Fibroblast of lung (primary cell): Measurements from ENCODE around the gene RITA1. TPM values are rescaled to one million over a fixed set of nuclear protein-coding genes. Genes with fewer than 3 reads are reported as not detected.

Experiments
- DNase-seq, 2 donors: peaks; one replicate each; pipeline versions ENCODE4 v3.0.0 to v3.0.0-alpha.2; 2010; ENCODE audit warnings: low read depth in 2 of 2
- H2AFZ ChIP-seq: 2 replicates; pipeline ENCODE4 v1.5.1; 2012; ENCODE audit warnings: low read length, control low read depth, inconsistent platforms
- H3K27ac ChIP-seq: 2 replicates; pipeline ENCODE4 v1.5.1; 2011; ENCODE audit warnings: low read length, control low read depth; ENCODE audit not compliant: insufficient read depth
- H3K27me3 ChIP-seq: 2 replicates; pipeline ENCODE4 v1.5.1; 2011; ENCODE audit warnings: mild to moderate bottlenecking, low read length; ENCODE audit not compliant: control insufficient read depth, insufficient read depth
- H3K36me3 ChIP-seq: 2 replicates; pipeline ENCODE4 v1.5.1; 2011; ENCODE audit warnings: low read length; ENCODE audit not compliant: control insufficient read depth, insufficient read depth
- H3K4me1 ChIP-seq: 2 replicates; pipeline ENCODE4 v1.5.1; 2011; ENCODE audit warnings: low read length; ENCODE audit not compliant: control insufficient read depth, insufficient read depth; ENCODE audit errors: extremely low read depth
- H3K4me2 ChIP-seq: 2 replicates; pipeline ENCODE4 v1.5.1; 2011; ENCODE audit warnings: low read length, control low read depth; ENCODE audit not compliant: insufficient read depth; ENCODE audit errors: extremely low read depth
- H3K4me3 ChIP-seq, 4 experiments: fragments of 200-600 bp in 1 of 4; sonication (generic) in 1 of 4; replicated peaks in 1 of 4; 2 replicates each; pipeline ENCODE4 v1.5.1; 2011 to 2016; ENCODE audit warnings: low read length in 4 of 4, low read depth in 3 of 4, mild to moderate bottlenecking in 3 of 4, control low read depth in 2 of 4, inconsistent platforms in 1 of 4, mixed read lengths in 1 of 4; ENCODE audit not compliant: insufficient read depth in 1 of 4; ENCODE audit errors: control extremely low read depth in 1 of 4
- H3K79me2 ChIP-seq: 2 replicates; pipeline ENCODE4 v1.5.1; 2012; ENCODE audit warnings: mild to moderate bottlenecking, low read length, inconsistent platforms; ENCODE audit not compliant: control insufficient read depth, insufficient read depth
- H3K9ac ChIP-seq: 2 replicates; pipeline ENCODE4 v1.5.1; 2011; ENCODE audit warnings: mild to moderate bottlenecking, low read length, control low read depth; ENCODE audit not compliant: insufficient read depth
- H3K9me3 ChIP-seq: 2 replicates; pipeline ENCODE4 v1.5.1; 2012; ENCODE audit warnings: low read depth, low read length; ENCODE audit not compliant: control insufficient read depth, insufficient read depth
- H4K20me1 ChIP-seq: 2 replicates; pipeline ENCODE4 v1.5.1; 2011; ENCODE audit warnings: low read length; ENCODE audit not compliant: control insufficient read depth, insufficient read depth; ENCODE audit errors: extremely low read depth
- EZH2 ChIP-seq: IDR thresholded peaks from 2 replicates; pipeline ENCODE4 v1.5.1; 2012; ENCODE audit warnings: low read length, control low read depth, mild to moderate bottlenecking; ENCODE audit errors: missing control alignments
- polyA plus RNA-seq, 2 donors: library from polyadenylated mRNA; depleted of rRNA in 1 of 2; stranded (reverse) in 1 of 2; unstranded in 1 of 2; fragments of >200 nt; gene quantifications; 2 replicates each; pipeline ENCODE4 v1.2.1, GENCODE V29; 2011 to 2012; ENCODE audit warnings: missing spikeins in 1 of 2
- total RNA-seq: library from RNA; depleted of rRNA; stranded (reverse); fragments of >200 nt; gene quantifications from 2 replicates; pipeline ENCODE4 v1.2.1, GENCODE V29; 2014
- TF ChIP-seq, protein P1 (sequence below), 2 donors: IDR thresholded peaks in 1 of 2; conservative IDR thresholded peaks in 1 of 2; 1 replicate in 1 of 2; 2 replicates in 1 of 2; pipeline ENCODE4 v1.5.1; 2011 to 2012; ENCODE audit warnings: low read length in 2 of 2, control low read depth in 1 of 2, inconsistent platforms in 1 of 2, low read depth in 1 of 2, mild to moderate bottlenecking in 1 of 2

Gene RITA1
- total and polyA plus RNA-seq, 2 donors (not counting 1 experiment from before 2014, with no cell fraction given): 8.7 to 11.6 TPM

GRCh38 chr12:113173081-113173698 lies 12.3 kb upstream of the RITA1 start:
- H3K36me3 ChIP-seq: peaks cover 17% of the 10 kb centered on the region

GRCh38 chr12:113174461-113175384 lies 10.8 kb upstream of the RITA1 start:
- H3K9ac ChIP-seq: no peak overlapping the region
- no peaks in the 10 kb centered on the region for H3K4me1 ChIP-seq
- no peak for TF ChIP-seq EZH2
- TF ChIP-seq, protein P1, sequence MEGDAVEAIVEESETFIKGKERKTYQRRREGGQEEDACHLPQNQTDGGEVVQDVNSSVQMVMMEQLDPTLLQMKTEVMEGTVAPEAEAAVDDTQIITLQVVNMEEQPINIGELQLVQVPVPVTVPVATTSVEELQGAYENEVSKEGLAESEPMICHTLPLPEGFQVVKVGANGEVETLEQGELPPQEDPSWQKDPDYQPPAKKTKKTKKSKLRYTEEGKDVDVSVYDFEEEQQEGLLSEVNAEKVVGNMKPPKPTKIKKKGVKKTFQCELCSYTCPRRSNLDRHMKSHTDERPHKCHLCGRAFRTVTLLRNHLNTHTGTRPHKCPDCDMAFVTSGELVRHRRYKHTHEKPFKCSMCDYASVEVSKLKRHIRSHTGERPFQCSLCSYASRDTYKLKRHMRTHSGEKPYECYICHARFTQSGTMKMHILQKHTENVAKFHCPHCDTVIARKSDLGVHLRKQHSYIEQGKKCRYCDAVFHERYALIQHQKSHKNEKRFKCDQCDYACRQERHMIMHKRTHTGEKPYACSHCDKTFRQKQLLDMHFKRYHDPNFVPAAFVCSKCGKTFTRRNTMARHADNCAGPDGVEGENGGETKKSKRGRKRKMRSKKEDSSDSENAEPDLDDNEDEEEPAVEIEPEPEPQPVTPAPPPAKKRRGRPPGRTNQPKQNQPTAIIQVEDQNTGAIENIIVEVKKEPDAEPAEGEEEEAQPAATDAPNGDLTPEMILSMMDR (conservative IDR thresholded peaks at IDR 0.05 in 1 of 2, IDR thresholded peaks at IDR 0.05 in 1 of 2; ENCODE audit: low read depth in 1 of 2, low read length in 2 of 2): peak; percentile 93 to 98
- H3K4me2 ChIP-seq: no peak overlapping the region
- no peaks in the 10 kb centered on the region for H4K20me1 ChIP-seq
- H3K27me3 ChIP-seq: no peaks in the 10 kb centered on the region
- H3K36me3 ChIP-seq: peaks cover 17% of the 10 kb centered on the region
- no peak overlapping the region for H2AFZ ChIP-seq
- no peaks in the 10 kb centered on the region for H3K9me3 ChIP-seq
- H3K79me2 ChIP-seq: no peaks in the 10 kb centered on the region
- H3K4me3 ChIP-seq: no peak overlapping the region
- DNase-seq: peak; percentile 32 to 65
- peak overlapping the region; percentile 16 for H3K27ac ChIP-seq

More at GRCh38 chr12:113173081-113173698, 12.3 kb upstream of the RITA1 start:
- no peak overlapping the region for H3K4me2 ChIP-seq
- H2AFZ ChIP-seq: no peak overlapping the region
- H3K79me2 ChIP-seq: no peaks in the 10 kb centered on the region
- H3K4me1 ChIP-seq: no peaks in the 10 kb centered on the region
- no peaks in the 10 kb centered on the region for H3K9me3 ChIP-seq
- no peaks in the 10 kb centered on the region for H3K27me3 ChIP-seq
- no peak overlapping the region for H3K4me3 ChIP-seq
- no peaks in the 10 kb centered on the region for H4K20me1 ChIP-seq
- H3K27ac ChIP-seq: no peak overlapping the region
- no peak overlapping the region for H3K9ac ChIP-seq
- TF ChIP-seq, protein P1 (conservative IDR thresholded peaks at IDR 0.05 in 1 of 2, IDR thresholded peaks at IDR 0.05 in 1 of 2; ENCODE audit: low read depth in 1 of 2, low read length in 2 of 2): no peak
- TF ChIP-seq EZH2: no peak
- DNase-seq: no peak

DNA sequence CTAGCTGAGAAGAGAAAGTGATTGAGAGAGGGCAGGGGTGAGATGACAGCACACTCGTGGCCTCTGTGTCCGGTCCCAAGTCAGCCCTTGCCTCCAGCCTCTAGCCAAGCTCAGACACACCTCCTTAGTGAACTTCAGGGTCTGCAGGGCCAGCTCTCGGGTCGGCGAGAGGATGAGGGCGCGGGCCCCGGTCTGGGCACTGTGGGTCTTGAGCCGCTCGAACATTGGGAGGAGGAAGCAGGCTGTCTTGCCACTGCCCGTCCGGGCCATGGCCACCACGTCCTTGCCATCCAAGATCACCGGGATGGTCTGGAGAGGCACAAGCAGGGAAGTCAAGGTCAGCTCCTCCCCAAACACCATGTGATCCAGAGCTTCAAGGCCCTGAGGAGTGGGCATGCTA lies 6.5 kb upstream of the RITA1 start:
- no peak for TF ChIP-seq EZH2
- TF ChIP-seq, protein P1 (conservative IDR thresholded peaks at IDR 0.05 in 1 of 2, IDR thresholded peaks at IDR 0.05 in 1 of 2; ENCODE audit: low read depth in 1 of 2, low read length in 2 of 2): no peak
- peaks cover 23% of the 10 kb centered on the region for H3K79me2 ChIP-seq

More for the DNA sequence above, 6.5 kb upstream of the RITA1 start:
- H3K9ac ChIP-seq: no peak overlapping the region
- no peaks in the 10 kb centered on the region for H3K4me1 ChIP-seq
- no peaks in the 10 kb centered on the region for H3K9me3 ChIP-seq
- H3K27ac ChIP-seq: no peak overlapping the region
- no peaks in the 10 kb centered on the region for H4K20me1 ChIP-seq
- H3K4me2 ChIP-seq: no peak overlapping the region
- no peak overlapping the region for H3K4me3 ChIP-seq
- H2AFZ ChIP-seq: no peak overlapping the region
- DNase-seq: no peak
- peaks cover 12% of the 10 kb centered on the region for H3K36me3 ChIP-seq
- H3K27me3 ChIP-seq: no peaks in the 10 kb centered on the region
